BE2C (cell line): ENCODE measurements around the gene RABGAP1.

Experiments
- DNase-seq: peaks from one replicate; pipeline ENCODE4 v3.0.0-alpha.2; 2020
- H3K27me3 ChIP-seq: fragments of 250-450 bp; sonication (Bioruptor Pico); 2 replicates; pipeline ENCODE4 v1.5.1; 2020; ENCODE audit warnings: mild to moderate bottlenecking
- H3K36me3 ChIP-seq: fragments of 250-450 bp; sonication (Bioruptor Pico); 2 replicates; pipeline ENCODE4 v1.5.1; 2020; ENCODE audit warnings: mild to moderate bottlenecking
- H3K4me1 ChIP-seq: fragments of 250-450 bp; sonication (Bioruptor Pico); 2 replicates; pipeline ENCODE4 v1.5.1; 2020
- H3K4me3 ChIP-seq: 2 replicates; pipeline ENCODE4 v1.5.1; 2011; ENCODE audit warnings: low read depth, low read length
- H3K9me3 ChIP-seq: fragments of 250-450 bp; sonication (Bioruptor Pico); 2 replicates; pipeline ENCODE4 v1.5.1; 2020
- CTCF ChIP-seq: IDR thresholded peaks from 2 replicates; pipeline ENCODE4 v1.5.1; 2012; ENCODE audit warnings: mild to moderate bottlenecking, low read depth, low read length

The RABGAP1 gene

GRCh38 chr9:122941582-122942234 lies 888 bp downstream of the RABGAP1 start:
- no peak for DNase-seq
- H3K36me3 ChIP-seq: peaks cover 3% of the 10 kb centered on the region
- H3K9me3 ChIP-seq: no peaks in the 10 kb centered on the region
- H3K4me3 ChIP-seq: peak overlapping the region; percentile 90
- no peaks in the 10 kb centered on the region for H3K4me1 ChIP-seq
- no peaks in the 10 kb centered on the region for H3K27me3 ChIP-seq
- no peak for TF ChIP-seq CTCF

- Histone ChIP-seq H3K27me3 (no peaks in the 10 kb centered on the region), H3K9me3 (no peaks in the 10 kb centered on the region), H3K4me1 (no peaks in the 10 kb centered on the region), H3K4me3 (no peak overlapping the region), H3K36me3 (no peaks in the 10 kb centered on the region)
- no peak for DNase-seq
- no peak for TF ChIP-seq CTCF
Observed at GRCh38 chr9:122944960-122945888, 4.4 kb downstream of the RABGAP1 start.

GRCh38 chr9:122946461-122947005 lies 5.7 kb downstream of the RABGAP1 start:
- Histone ChIP-seq H3K9me3 (no peaks in the 10 kb centered on the region), H3K4me1 (no peaks in the 10 kb centered on the region), H3K27me3 (no peaks in the 10 kb centered on the region), H3K36me3 (no peaks in the 10 kb centered on the region), H3K4me3 (no peak overlapping the region)
- TF ChIP-seq CTCF: no peak
- no peak for DNase-seq

GRCh38 chr9:122948313-122948712 lies 7.5 kb downstream of the RABGAP1 start:
- no peaks in the 10 kb centered on the region for H3K27me3 ChIP-seq
- no peaks in the 10 kb centered on the region for H3K9me3 ChIP-seq
- no peaks in the 10 kb centered on the region for H3K36me3 ChIP-seq
- no peak for TF ChIP-seq CTCF
- H3K4me3 ChIP-seq: no peak overlapping the region
- no peak for DNase-seq
- no peaks in the 10 kb centered on the region for H3K4me1 ChIP-seq

GRCh38 chr9:122949696-122950095 lies 8.9 kb downstream of the RABGAP1 start:
- H3K36me3 ChIP-seq: no peaks in the 10 kb centered on the region
- peaks cover 6% of the 10 kb centered on the region for H3K4me1 ChIP-seq
- no peak for TF ChIP-seq CTCF
- no peak overlapping the region for H3K4me3 ChIP-seq
- no peak for DNase-seq
- no peaks in the 10 kb centered on the region for H3K27me3 ChIP-seq
- no peaks in the 10 kb centered on the region for H3K9me3 ChIP-seq
